CD4-positive, alpha-beta T cell treated with Interleukin-2 at 100 ng/mL for 4 hours (primary cell): ENCODE results near the gene ANXA2.
"Not testable (repeated sequence)": the region's sequence is repeated elsewhere in the genome, so short reads cannot be mapped to it uniquely, and the experiment has no call there.

Experiments
- DNase-seq: peaks from one replicate; pipeline ENCODE4 v3.0.0-alpha.2; 2020; ENCODE audit warnings: low spot score

Gene ANXA2

DNA sequence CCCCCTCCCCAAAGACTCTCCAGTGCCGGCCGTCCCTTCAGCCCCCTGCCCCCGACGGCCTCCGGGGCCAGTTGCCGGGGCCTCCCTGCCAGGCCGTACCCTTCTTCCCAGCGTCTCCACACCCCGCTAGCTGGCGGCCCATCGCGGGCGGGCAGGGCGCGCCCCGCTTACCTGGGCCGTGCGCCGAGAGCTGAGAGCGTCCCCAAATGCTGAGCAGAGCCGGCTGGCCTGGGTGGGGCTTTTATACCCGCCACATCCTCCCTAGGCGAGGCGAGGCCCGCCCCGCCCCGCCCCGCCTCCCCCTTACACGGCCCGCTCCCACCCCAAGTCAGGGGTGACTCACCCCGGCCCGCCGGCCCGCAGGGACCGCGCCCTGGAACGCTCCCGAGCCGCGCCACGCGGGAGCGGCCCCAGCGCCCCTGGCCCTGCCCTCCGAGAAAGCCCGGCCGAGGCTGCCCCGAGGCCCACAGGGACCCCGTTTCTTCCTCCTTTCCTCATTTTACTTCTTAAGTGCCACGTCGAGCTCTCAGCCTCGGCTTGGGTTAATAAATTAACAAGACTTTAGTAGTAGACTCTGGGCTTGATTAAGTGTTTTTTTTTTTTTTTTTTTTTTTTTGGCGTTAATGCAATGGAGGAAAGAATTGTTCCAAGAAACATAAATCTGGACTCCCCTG, at the start of gene ANXA2:
Gene ANXA2, minus strand, starts transcription at position 215 of the 674 bp plus-strand sequence. CDS start 11,911 bp downstream, outside the sequence.
- peak; percentile 93 for DNase-seq

GRCh38 chr15:60444289-60444912, 46.6 kb upstream of the ANXA2 start:
- peak; percentile 3 for DNase-seq

DNA sequence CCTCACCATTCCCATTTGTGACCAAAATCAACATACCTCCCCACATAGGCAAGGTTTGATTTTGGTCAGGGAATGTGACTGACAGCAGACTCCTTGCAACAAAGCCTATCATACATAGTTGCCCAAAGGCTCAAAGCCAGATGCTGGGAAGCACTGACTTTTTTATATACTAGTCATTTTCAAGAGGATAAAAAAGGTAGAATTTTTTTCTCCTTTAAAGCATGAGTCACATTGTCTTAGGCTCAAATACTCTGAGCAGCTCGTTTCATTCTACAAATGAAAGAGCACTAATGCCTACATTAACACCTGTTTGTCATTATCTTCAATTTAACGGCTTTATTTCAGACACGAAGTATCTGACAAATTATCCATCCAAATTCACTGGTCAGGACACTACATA, 45.0 kb upstream of the ANXA2 start:
- DNase-seq = no peak

DNA sequence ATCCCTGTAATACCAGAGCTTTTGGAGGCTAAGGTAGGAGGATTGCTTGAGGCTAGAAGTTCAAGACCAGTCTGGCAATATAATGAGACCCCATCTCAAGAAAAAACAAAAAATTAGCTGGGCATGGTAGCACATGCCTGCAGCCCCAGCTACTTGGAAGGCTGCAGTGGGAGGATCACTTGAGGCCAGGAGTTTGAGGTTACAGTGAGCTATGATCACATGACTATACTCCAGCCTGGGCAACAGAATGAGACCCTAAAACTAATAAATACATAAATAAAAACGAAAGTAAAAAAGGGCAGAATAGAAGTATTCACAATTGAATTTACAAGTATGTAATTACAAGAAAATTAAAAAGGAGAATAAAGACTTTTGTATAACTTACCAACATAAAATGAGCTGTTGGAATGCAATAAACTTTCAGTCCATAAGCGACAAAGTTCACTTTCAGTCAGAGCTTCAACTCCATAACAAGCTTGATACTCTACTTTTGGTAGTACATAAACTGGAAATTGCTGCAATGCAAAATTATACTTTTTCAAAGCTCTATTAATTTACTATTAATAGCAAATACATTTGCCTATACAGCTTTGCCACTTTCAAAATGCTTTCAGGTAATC, 44.4 kb upstream of the ANXA2 start:
- no peak for DNase-seq

- DNase-seq = no peak
These were observed 43.5 kb upstream of the ANXA2 start for GRCh38 chr15:60441331-60441730.

- DNase-seq = no peak
These were observed 40.9 kb upstream of the ANXA2 start for GRCh38 chr15:60438646-60439045.

DNA sequence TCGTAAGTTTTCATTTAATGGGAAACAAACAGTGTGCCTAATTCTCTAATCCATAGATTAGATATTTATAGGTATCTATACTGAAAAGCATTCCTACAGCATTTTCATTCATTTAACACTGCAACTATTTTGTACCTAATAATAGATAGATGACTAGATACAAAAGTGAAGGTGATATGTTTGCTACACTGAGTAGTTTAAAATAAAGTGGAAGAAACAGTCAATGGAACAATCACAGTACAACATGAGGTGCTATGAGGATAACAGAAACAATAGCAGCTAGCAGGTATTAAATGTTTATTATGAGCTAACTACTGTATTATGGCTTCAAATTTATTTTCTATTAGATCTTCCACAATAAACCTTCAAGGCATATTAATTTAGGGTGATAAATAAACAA, 31.1 kb upstream of the ANXA2 start:
- DNase-seq = no peak

DNA sequence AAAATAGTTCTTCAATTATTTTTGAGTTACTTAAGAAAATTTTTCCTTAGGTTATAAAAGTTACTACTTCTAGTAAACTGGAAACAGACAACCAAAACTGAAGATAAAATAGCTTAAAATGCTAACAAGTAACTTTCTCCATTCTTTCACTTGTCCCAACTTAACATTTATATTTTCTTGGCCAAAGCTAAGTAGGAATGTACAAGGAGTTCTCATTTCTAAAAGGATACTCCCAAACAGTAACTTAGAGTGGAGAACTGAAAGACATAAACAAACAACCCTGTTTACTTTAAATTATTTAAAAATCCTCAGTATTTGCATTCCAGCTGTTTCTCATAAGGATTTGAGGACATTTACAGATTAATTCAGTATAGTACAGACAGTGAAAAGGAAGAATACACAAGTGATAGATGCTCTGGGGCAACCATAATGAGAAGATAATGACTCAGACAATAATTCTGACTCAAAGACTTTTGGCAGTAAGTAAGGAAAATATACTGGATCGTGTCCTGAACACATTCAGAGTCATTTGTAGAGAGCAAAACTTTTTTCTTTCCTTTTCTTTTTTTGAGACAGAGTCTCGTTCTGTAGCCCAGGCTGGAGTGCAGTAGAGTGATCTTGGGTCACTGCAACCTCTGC, 29.2 kb upstream of the ANXA2 start:
- no peak for DNase-seq

- DNase-seq = no peak
These were observed 27.7 kb upstream of the ANXA2 start for GRCh38 chr15:60425461-60425860.

DNA sequence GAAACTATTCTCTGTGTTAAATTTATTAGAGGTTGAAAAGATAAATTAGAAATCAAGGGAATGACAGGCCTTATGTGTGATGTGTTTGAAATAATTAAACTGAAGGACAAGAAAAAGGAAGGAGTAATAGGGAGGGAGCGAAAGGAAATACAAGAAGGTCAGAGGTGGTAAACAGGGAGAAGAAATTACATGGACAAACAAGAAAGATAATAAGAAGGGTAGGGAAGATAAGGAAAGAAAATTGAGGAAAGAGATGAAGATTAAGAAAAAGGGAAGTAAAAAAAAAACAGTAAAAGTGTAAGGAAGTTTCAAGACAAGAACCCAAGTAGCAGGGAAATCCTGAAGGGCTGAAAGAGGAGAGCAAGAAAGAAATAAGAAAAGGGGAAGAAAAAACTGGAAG, 26.2 kb upstream of the ANXA2 start:
- no peak for DNase-seq

GRCh38 chr15:60423537-60423936, 25.8 kb upstream of the ANXA2 start:
- no peak for DNase-seq

- DNase-seq = no peak
These were observed 23.8 kb upstream of the ANXA2 start for GRCh38 chr15:60421544-60421943.

- no peak for DNase-seq
These were observed 22.5 kb upstream of the ANXA2 start for GRCh38 chr15:60420203-60420716.

DNA sequence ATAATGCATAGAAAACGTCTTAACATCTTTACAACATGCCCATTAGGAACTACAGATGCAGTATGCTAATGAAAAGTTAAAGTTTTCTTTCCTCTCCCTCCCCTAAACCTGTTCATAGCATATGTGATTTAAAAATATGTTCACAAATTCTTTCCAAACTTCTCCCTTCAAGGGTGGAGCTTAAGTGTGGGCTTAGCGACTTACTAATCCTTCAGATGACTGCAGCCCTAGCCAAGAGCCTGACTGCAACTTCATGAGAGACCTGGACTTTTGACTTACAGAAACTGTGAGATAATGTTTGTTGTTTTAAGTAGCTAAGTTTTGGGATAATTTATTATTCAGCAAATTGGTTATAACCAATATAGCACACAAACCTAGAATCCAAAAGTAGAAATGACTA, 22.0 kb upstream of the ANXA2 start:
- no peak for DNase-seq

- DNase-seq = no peak
These were observed 20.3 kb upstream of the ANXA2 start for GRCh38 chr15:60418096-60418495.

DNA sequence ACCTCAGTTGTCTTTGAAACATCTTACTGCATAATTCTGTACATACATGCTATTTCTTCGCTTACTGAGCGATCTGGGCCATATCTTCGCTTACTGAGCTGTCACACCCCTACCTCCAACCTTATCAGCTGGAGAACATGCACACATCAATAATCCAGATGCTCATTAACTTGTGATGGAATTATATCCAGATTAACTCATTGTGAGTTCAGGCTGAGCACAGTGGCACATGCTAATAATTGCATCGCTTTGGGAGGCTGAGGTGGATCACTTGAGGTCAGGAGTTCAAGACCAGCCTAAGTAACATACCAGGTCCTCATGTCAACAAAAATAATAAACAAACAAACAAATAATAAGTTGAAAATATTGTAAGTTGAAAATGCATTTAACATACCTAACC, 19.3 kb upstream of the ANXA2 start:
- no peak for DNase-seq

GRCh38 chr15:60416484-60416883, 18.7 kb upstream of the ANXA2 start:
- DNase-seq = no peak

DNA sequence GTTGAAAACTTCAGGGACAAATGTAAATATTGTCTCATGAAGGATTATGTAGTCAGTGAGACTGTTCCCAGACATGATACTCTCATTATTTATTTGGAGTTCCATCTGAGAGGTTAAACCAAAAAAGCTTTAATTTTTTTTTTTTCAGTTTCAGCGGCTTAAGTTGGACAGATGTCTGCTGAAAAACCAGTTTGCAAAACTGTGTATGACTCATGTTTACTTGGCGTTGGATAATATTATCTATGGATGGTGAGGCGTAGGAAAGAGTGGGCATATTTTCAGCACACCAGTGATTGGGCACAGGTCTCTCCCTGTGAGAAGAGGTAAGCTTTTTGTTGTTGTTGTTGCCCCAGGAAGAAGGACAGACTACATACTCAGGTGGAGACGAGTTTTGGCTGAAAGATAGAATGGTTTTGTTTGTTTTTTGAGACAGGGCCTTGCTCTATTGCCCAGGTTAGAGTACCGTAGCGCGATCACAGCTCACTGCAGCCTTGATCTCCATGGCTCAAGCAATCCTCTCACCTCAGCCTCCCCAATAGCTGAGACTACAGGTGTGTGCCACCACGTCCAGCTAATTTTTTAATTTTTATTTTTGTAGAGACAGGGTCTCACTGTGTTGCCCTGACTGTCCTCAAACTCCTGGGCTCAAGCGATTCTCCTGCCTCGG, 16.4 kb upstream of the ANXA2 start:
- no peak for DNase-seq

- no peak for DNase-seq
These were observed 15.5 kb upstream of the ANXA2 start for GRCh38 chr15:60413231-60413824.

DNA sequence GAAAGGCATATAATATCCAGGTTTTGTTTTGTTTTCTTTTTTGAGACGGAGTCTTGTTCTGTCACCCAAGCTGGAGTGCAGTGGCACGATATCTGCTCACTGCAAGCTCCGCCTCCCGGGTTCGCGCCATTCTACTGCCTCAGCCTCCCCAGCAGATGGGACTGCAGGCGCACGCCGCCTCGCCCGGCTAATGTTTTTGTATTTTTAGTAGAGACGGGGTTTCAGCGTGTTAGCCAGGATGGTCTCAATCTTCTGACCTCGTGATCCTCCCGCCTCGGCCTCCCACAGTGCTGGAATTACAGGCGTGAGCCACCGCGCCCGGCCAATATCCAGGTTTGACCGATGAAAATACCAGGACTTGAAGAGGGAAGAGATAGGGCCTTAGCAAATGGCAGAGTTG, 15.0 kb upstream of the ANXA2 start:
- not testable (repeated sequence) for DNase-seq

- no peak for DNase-seq
These were observed 14.1 kb upstream of the ANXA2 start for GRCh38 chr15:60411774-60412425.
